HG02678 (cell line): ENCODE data around the gene FDCSP.
"Not testable (repeated sequence)": the region's sequence is repeated elsewhere in the genome, so short reads cannot be mapped to it uniquely, and the experiment has no call there.

Experiments
- ATAC-seq: cut with Tn5 transposase; IDR thresholded peaks from one replicate; pipeline ENCODE4 v1.9.1; 2021; ENCODE audit warnings: mild to moderate bottlenecking, moderate library complexity; ENCODE audit not compliant: unreplicated experiment

Gene FDCSP

GRCh38 chr4:70239131-70239883 lies 13.4 kb downstream of the FDCSP start:
- ATAC-seq: no peak

GRCh38 chr4:70239884-70240591 lies 14.1 kb downstream of the FDCSP start:
- ATAC-seq: no peak

- ATAC-seq: not testable (repeated sequence)
Measured at GRCh38 chr4:70242297-70242696, 16.4 kb downstream of the FDCSP start, which contains the start of gene CSN3. CSN3 (plus strand) TSS chr4:70242597; CDS start chr4:70244820, 2,223 bp downstream.

- no peak for ATAC-seq
Measured at GRCh38 chr4:70243091-70243490, 17.2 kb downstream of the FDCSP start.

GRCh38 chr4:70251250-70251944 lies 25.5 kb downstream of the FDCSP start:
- no peak for ATAC-seq

GRCh38 chr4:70251945-70252277 lies 26.0 kb downstream of the FDCSP start:
- no peak for ATAC-seq

GRCh38 chr4:70269674-70270073 lies 43.8 kb downstream of the FDCSP start:
- no peak for ATAC-seq

- ATAC-seq: no peak
Measured at GRCh38 chr4:70277121-70277520, 51.2 kb downstream of the FDCSP start.

GRCh38 chr4:70280567-70280966 lies 54.6 kb downstream of the FDCSP start:
- no peak for ATAC-seq
